Stimulated activated CD4-positive, alpha-beta T cell treated with anti-CD3 and anti-CD28 coated beads, TNF-alpha, amount 100 ng/mL, for 48 hours (primary cell): ENCODE data around the gene BTNL9.
"Not testable (repeated sequence)": the region's sequence is repeated elsewhere in the genome, so short reads cannot be mapped to it uniquely, and the experiment has no call there.

Source experiments
- DNase-seq, 3 donors: peaks; one replicate each; pipeline ENCODE4 v3.0.0-alpha.2; 2020; ENCODE audit warnings: low read depth in 3 of 3

Gene BTNL9

GRCh38 chr5:181039931-181040630 is at the start of gene BTNL9:
Gene BTNL9 (plus strand): TSS chr5:181040266. CDS start chr5:181045490, 5,224 bp downstream.
- DNase-seq, result no peak

- no peak for DNase-seq
These were observed 49.2 kb upstream of the BTNL9 start for GRCh38 chr5:180990882-180991242.

- no peak for DNase-seq
These were observed 38.1 kb upstream of the BTNL9 start for GRCh38 chr5:181001947-181002346.

- no peak for DNase-seq
These were observed 34.3 kb upstream of the BTNL9 start for GRCh38 chr5:181005791-181006190.

- no peak for DNase-seq
These were observed 31.9 kb upstream of the BTNL9 start for GRCh38 chr5:181008136-181008535.

- DNase-seq, result not testable (repeated sequence)
These were observed 30.0 kb upstream of the BTNL9 start for GRCh38 chr5:181010018-181010417.

GRCh38 chr5:181014654-181015053 is 25.4 kb upstream of the BTNL9 start:
- not testable (repeated sequence) for DNase-seq

GRCh38 chr5:181017448-181017847 is 22.6 kb upstream of the BTNL9 start:
- DNase-seq, result not testable (repeated sequence)

GRCh38 chr5:181020688-181021087 is 19.4 kb upstream of the BTNL9 start:
- DNase-seq, result no peak

GRCh38 chr5:181024245-181025064 is 15.6 kb upstream of the BTNL9 start:
- no peak for DNase-seq

- DNase-seq, result no peak
These were observed 12.5 kb upstream of the BTNL9 start for GRCh38 chr5:181027452-181028031.

- DNase-seq, result no peak
These were observed 11.8 kb upstream of the BTNL9 start for GRCh38 chr5:181028032-181028819.

GRCh38 chr5:181031716-181032115 is 8.3 kb upstream of the BTNL9 start:
- DNase-seq, result no peak

GRCh38 chr5:181035991-181036815 is 3.9 kb upstream of the BTNL9 start:
- no peak for DNase-seq

GRCh38 chr5:181036816-181037364 is 3.2 kb upstream of the BTNL9 start:
- no peak for DNase-seq

GRCh38 chr5:181037365-181037861 is 2.7 kb upstream of the BTNL9 start:
- no peak for DNase-seq

GRCh38 chr5:181039471-181039870 is 595 bp upstream of the BTNL9 start:
- no peak for DNase-seq

- DNase-seq, result no peak
These were observed 522 bp downstream of the BTNL9 start for GRCh38 chr5:181040631-181040945.

GRCh38 chr5:181041043-181041442 is 977 bp downstream of the BTNL9 start:
- DNase-seq, result no peak

- no peak for DNase-seq
These were observed 2.1 kb downstream of the BTNL9 start for GRCh38 chr5:181042036-181042713.
